ENCODE results near the gene LIMCH1.

Gene LIMCH1

GRCh38 chr4:41668024-41668423 lies 130.1 kb downstream of the LIMCH1 start:
- Histone ChIP-seq H3K27me3 (peaks cover 8% of the 10 kb centered on the region), H3K36me3 (no peaks in the 10 kb centered on the region), H3K4me3 (ENCODE audit: low read depth in 1 of 2, low read length in 1 of 2) (no peak overlapping the region), H3K4me1 (ENCODE audit: control insufficient read depth in 1 of 2, insufficient read depth in 1 of 2, low read depth in 1 of 2, low read length in 1 of 2) (no peaks in the 10 kb centered on the region), H3K9me3 (no peaks in the 10 kb centered on the region), H3K27ac (no peak overlapping the region)
- TF ChIP-seq CTCF (IDR thresholded peaks at IDR 0.05), result no peak

GRCh38 chr4:41670530-41670929 lies 132.6 kb downstream of the LIMCH1 start:
- H3K4me3 ChIP-seq (ENCODE audit: low read depth in 1 of 2, low read length in 1 of 2), result no peak overlapping the region

GRCh38 chr4:41670982-41671381 lies 133.0 kb downstream of the LIMCH1 start:
- Histone ChIP-seq H3K4me3 (ENCODE audit: low read depth in 1 of 2, low read length in 1 of 2) (no peak overlapping the region), H3K36me3 (no peaks in the 10 kb centered on the region), H3K27ac (no peak overlapping the region), H3K27me3 (no peaks in the 10 kb centered on the region), H3K9me3 (no peaks in the 10 kb centered on the region), H3K4me1 (ENCODE audit: control insufficient read depth in 1 of 2, insufficient read depth in 1 of 2, low read depth in 1 of 2, low read length in 1 of 2) (no peaks in the 10 kb centered on the region)
- TF ChIP-seq CTCF (IDR thresholded peaks at IDR 0.05), result no peak

More at GRCh38 chr4:41670530-41670929, 132.6 kb downstream of the LIMCH1 start:
- Histone ChIP-seq H3K9me3 (no peaks in the 10 kb centered on the region), H3K27me3 (no peaks in the 10 kb centered on the region), H3K4me1 (ENCODE audit: control insufficient read depth in 1 of 2, insufficient read depth in 1 of 2, low read depth in 1 of 2, low read length in 1 of 2) (no peaks in the 10 kb centered on the region), H3K27ac (no peak overlapping the region), H3K36me3 (no peaks in the 10 kb centered on the region)
- no peak for TF ChIP-seq CTCF (IDR thresholded peaks at IDR 0.05)

GRCh38 chr4:41678086-41678816 lies 140.3 kb downstream of the LIMCH1 start:
- no peak overlapping the region for H3K27ac ChIP-seq
- H3K9me3 ChIP-seq, result no peaks in the 10 kb centered on the region
- H3K4me3 ChIP-seq (ENCODE audit: low read depth in 1 of 2, low read length in 1 of 2), result no peak overlapping the region
- TF ChIP-seq CTCF (IDR thresholded peaks at IDR 0.05), result no peak
- no peaks in the 10 kb centered on the region for H3K36me3 ChIP-seq
- no peaks in the 10 kb centered on the region for H3K4me1 ChIP-seq (ENCODE audit: control insufficient read depth in 1 of 2, insufficient read depth in 1 of 2, low read depth in 1 of 2, low read length in 1 of 2)
- peaks cover 5% of the 10 kb centered on the region for H3K27me3 ChIP-seq

GRCh38 chr4:41678951-41679350 lies 141.0 kb downstream of the LIMCH1 start:
- H3K36me3 ChIP-seq, result no peaks in the 10 kb centered on the region
- H3K27me3 ChIP-seq, result peaks cover 5% of the 10 kb centered on the region
- H3K4me1 ChIP-seq (ENCODE audit: control insufficient read depth in 1 of 2, insufficient read depth in 1 of 2, low read depth in 1 of 2, low read length in 1 of 2), result no peaks in the 10 kb centered on the region
- no peak overlapping the region for H3K27ac ChIP-seq
- H3K4me3 ChIP-seq (ENCODE audit: low read depth in 1 of 2, low read length in 1 of 2), result no peak overlapping the region
- no peaks in the 10 kb centered on the region for H3K9me3 ChIP-seq
- TF ChIP-seq CTCF (IDR thresholded peaks at IDR 0.05), result no peak
